Retinal pigment epithelial cell (primary cell): ENCODE measurements around the gene DCBLD1.

Source experiments
- DNase-seq: peaks from one replicate; pipeline ENCODE4 v3.0.0-alpha.2; 2010; ENCODE audit warnings: low read depth
- H3K4me3 ChIP-seq: 2 replicates; pipeline ENCODE4 v1.5.1; 2011; ENCODE audit warnings: mild to moderate bottlenecking, low read length, control low read depth, moderate library complexity
- TF ChIP-seq, protein P1 (sequence below): conservative IDR thresholded peaks from 2 replicates; pipeline ENCODE4 v1.5.1; 2011; ENCODE audit warnings: low read depth, low read length, control low read depth, inconsistent platforms

The DCBLD1 gene

DNA sequence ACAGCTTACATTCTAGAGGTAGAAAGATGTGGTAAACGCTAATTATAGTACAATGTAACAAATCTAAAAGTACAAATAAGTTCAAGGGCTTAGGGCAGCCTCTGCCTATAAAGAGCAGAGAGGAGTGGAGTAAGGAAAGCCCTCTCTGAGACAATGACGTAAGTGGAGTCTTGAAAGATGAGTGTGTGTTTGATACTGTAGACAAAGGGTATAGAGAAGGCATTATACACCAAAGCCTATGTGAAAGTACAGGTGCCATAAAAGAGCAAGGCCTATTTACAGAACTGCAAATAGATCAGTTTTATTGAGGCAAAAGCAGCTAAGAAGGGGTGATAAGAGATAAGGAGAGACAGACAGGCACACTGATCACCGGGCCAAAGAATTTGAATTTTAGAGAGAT is 108.9 kb downstream of the DCBLD1 start:
- H3K4me3 ChIP-seq = no peak overlapping the region
- TF ChIP-seq, protein P1, sequence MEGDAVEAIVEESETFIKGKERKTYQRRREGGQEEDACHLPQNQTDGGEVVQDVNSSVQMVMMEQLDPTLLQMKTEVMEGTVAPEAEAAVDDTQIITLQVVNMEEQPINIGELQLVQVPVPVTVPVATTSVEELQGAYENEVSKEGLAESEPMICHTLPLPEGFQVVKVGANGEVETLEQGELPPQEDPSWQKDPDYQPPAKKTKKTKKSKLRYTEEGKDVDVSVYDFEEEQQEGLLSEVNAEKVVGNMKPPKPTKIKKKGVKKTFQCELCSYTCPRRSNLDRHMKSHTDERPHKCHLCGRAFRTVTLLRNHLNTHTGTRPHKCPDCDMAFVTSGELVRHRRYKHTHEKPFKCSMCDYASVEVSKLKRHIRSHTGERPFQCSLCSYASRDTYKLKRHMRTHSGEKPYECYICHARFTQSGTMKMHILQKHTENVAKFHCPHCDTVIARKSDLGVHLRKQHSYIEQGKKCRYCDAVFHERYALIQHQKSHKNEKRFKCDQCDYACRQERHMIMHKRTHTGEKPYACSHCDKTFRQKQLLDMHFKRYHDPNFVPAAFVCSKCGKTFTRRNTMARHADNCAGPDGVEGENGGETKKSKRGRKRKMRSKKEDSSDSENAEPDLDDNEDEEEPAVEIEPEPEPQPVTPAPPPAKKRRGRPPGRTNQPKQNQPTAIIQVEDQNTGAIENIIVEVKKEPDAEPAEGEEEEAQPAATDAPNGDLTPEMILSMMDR = no peak
- DNase-seq = no peak

DNA sequence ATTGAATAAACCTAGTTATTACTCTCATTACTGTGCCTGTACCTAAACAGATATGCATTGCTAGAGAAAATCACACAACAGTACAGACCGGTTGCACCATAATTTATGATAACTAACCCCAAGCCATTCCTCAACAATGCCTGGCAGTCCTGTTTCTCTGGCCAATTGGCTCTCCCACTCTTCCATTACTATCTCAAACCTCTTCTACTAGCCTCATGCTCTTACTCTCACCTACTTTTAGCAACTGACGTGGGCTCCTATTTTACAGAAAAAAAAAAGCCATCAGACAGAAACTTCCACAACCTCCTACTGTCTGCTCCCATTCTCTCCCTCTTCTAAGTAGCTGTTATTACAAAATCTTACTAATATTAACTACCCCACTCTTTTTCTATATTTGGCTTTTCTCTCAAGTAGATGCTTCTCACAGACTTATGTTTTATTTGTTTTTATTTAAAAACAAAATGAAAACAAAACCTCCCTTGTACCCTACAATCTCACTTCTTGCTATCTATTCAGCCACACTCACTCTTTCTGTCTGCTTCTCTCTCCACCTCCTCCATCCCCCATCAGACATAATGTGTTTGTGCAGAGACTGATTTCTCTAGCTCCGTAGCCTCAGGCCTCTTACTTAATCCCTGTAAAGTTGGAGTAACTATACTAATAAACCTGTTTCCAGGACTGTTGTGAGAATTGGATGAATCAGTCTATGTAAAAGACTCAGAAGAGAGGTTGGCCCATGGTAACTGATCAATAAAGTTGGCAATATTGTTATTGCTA is 110.7 kb downstream of the DCBLD1 start:
- TF ChIP-seq, protein P1 = no peak
- no peak for DNase-seq
- no peak overlapping the region for H3K4me3 ChIP-seq

DNA sequence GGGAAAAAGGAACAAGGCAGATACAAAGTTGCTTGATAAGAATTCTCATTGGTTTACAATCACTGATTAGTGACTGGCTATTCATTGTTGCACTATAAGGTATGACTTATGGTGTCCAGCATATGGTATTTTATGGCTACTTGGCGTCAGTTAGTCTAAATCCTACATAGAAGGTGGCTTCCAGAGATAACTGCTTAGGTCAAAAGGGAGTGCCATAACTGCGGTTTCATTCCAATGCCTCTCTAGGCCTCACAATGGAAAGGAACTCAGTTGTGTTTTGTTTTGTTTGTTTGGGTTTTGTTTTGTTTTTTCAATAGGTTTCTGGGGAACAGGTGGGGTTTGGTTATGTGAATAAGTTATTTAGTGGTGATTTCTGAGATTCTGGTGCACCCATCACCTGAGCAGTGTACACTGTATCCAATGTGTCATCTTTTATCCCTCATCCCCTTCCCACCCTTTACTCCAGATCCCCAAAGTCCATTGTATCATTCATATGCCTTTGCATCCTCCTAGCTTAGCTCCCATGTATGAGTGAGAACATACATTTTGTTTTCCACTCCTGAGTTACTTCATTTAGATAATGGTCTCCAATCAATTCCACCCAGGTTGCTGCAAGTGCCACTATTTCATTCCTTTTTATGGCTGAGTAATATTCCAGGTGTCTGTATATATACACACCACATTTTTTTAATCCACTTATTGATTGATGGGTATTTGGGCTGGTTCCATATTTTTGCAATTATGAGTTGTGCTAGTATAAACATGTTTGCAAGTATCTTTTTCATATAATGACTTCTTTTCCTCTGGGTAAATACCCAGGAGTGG is 112.8 kb downstream of the DCBLD1 start:
- DNase-seq = no peak
- no peak overlapping the region for H3K4me3 ChIP-seq
- TF ChIP-seq, protein P1 = no peak

DNA sequence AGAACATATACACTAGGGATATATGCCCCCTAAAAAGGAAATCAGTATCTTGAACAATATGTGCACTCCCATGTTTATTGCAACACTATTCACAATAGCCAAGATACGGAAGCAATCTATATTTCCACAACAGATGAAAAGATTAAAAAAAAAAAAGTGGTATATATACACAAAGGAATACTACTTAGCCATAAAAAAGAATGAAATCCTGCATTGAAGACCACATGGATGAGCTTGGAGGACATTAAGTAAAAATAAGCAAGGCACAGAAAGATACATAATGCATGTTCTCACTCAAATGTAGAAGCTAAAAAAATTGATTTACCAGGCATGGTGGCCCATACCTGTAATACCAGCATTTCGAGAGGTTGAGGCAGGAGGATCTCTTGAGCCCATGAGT is 115.3 kb downstream of the DCBLD1 start:
- TF ChIP-seq, protein P1 = no peak
- H3K4me3 ChIP-seq = no peak overlapping the region
- no peak for DNase-seq
